Type B pancreatic cell (in vitro differentiated cells): ENCODE results near the gene FCAR. TPM values are rescaled to one million over a fixed set of nuclear protein-coding genes. Genes with fewer than 3 reads are reported as not detected.
"Not testable (repeated sequence)": the region's sequence is repeated elsewhere in the genome, so short reads cannot be mapped to it uniquely, and the experiment has no call there.

Experiments
- DNase-seq: peaks from one replicate; pipeline ENCODE4 v3.0.0; 2021; ENCODE audit warnings: mixed read lengths; ENCODE audit not compliant: unreplicated experiment; ENCODE audit errors: extremely low spot score
- H3K27ac Mint-ChIP-seq: 2 replicates; pipeline ENCODE4 v1.8.0; 2021; ENCODE audit warnings: mild to moderate bottlenecking, mixed read lengths
- H3K27me3 Mint-ChIP-seq: 2 replicates; pipeline ENCODE4 v1.8.0; 2021; ENCODE audit warnings: mixed read lengths
- H3K36me3 Mint-ChIP-seq: 2 replicates; pipeline ENCODE4 v1.8.0; 2021; ENCODE audit warnings: mixed read lengths
- H3K4me1 Mint-ChIP-seq: one replicate; pipeline ENCODE4 v1.8.0; 2021; ENCODE audit warnings: mixed read lengths; ENCODE audit not compliant: unreplicated experiment
- H3K4me3 Mint-ChIP-seq: 2 replicates; pipeline ENCODE4 v1.8.0; 2021; ENCODE audit warnings: mild to moderate bottlenecking, mixed read lengths
- H3K9me3 Mint-ChIP-seq: 2 replicates; pipeline ENCODE4 v1.8.0; 2021; ENCODE audit warnings: mixed read lengths
- CTCF ChIP-seq: fragments of 200-600 bp; sonication (generic); conservative IDR thresholded peaks from 2 replicates; pipeline ENCODE4 v1.5.0; 2021; ENCODE audit warnings: antibody characterized with exemption, mild to moderate bottlenecking
- total RNA-seq: library from RNA; stranded (reverse); gene quantifications from 2 replicates; pipeline ENCODE4 v1.2.1, GENCODE V29; 2021; ENCODE audit warnings: low replicate concordance

FCAR gene
- total RNA-seq, 1 donor from 2014 or later = not detected

GRCh38 chr19:54896036-54896435, 22.0 kb downstream of the FCAR start:
- Mint-ChIP-seq H3K36me3 (no peaks in the 10 kb centered on the region), H3K9me3 (no peaks in the 10 kb centered on the region), H3K27me3 (peaks cover 19% of the 10 kb centered on the region), H3K4me3 (no peak overlapping the region), H3K27ac (no peak overlapping the region), H3K4me1 (no peaks in the 10 kb centered on the region)
- no peak for TF ChIP-seq CTCF
- DNase-seq = no peak

DNA sequence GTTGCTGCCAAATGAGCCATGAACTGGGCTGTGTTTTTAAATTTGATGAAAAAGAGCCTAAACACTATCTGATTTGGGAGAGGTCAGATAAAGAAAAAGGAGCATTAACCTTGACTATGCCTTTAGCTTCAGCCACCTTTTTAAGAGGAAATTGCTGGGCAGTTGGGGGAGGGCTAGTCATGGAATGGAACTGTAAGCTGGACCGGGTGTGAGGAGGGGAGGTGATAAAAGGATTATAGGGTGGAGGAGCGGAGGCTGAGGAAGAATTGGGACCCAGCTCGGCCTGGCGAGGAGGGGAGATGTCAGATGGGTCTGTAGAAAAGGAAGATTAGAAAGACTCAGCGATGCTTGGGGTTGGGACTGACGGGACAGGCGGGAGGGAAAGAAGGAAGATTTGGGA, 24.6 kb downstream of the FCAR start:
- H3K27ac Mint-ChIP-seq, H3K4me1 Mint-ChIP-seq, DNase-seq, H3K4me3 Mint-ChIP-seq, H3K9me3 Mint-ChIP-seq, H3K36me3 Mint-ChIP-seq: not testable (repeated sequence)
- peaks cover 19% of the 10 kb centered on the region for H3K27me3 Mint-ChIP-seq

GRCh38 chr19:54899646-54900045, 25.6 kb downstream of the FCAR start:
- not testable (repeated sequence) for H3K27ac Mint-ChIP-seq, H3K9me3 Mint-ChIP-seq, H3K4me1 Mint-ChIP-seq, H3K4me3 Mint-ChIP-seq, DNase-seq, H3K36me3 Mint-ChIP-seq
- peaks cover 19% of the 10 kb centered on the region for H3K27me3 Mint-ChIP-seq

DNA sequence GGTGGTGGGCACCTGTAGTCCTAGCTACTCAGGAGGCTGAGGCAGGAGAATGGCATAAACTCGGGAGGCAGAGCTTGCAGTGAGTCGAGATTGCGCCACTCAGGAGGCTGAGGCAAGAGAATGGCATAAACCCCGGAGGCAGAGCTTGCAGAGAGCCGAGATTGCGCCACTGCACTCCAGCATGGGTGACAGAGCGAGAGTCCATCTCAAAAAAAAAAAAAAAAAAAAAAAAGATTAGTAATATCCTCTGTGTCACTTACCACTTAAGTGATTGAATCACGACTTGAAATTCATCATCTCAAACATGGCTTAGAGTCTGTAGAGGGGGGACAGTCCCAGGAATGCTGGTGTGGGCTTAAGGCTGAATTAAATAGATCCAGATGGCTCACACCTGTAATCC, 27.1 kb downstream of the FCAR start:
- H3K4me3 Mint-ChIP-seq, H3K27ac Mint-ChIP-seq, H3K36me3 Mint-ChIP-seq, H3K9me3 Mint-ChIP-seq, DNase-seq, H3K4me1 Mint-ChIP-seq: not testable (repeated sequence)
- peaks cover 14% of the 10 kb centered on the region for H3K27me3 Mint-ChIP-seq

DNA sequence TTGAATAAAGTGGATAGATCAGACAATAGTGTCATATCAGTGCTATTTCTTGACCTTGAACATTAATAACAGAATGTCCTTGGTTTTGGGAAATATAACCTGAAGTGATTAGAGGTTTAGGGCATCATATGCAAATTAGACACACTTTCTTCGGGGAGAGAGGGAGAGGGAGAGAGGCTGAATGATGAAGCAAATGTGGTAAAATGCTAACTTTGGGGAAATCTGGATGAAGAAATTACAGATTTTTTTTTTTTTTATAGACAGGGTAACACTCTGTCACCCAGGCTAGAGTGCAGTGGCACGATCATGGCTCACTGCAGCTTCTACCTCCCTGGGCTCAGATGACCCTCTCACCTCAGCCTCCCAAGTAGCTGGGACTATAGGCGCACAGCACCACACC, 28.0 kb downstream of the FCAR start:
- no peak for TF ChIP-seq CTCF
- H3K27me3 Mint-ChIP-seq = peaks cover 12% of the 10 kb centered on the region
- no peak for DNase-seq
- no peak overlapping the region for H3K27ac Mint-ChIP-seq
- H3K36me3 Mint-ChIP-seq = no peaks in the 10 kb centered on the region
- H3K4me3 Mint-ChIP-seq = no peak overlapping the region
- no peaks in the 10 kb centered on the region for H3K4me1 Mint-ChIP-seq
- H3K9me3 Mint-ChIP-seq = no peaks in the 10 kb centered on the region

DNA sequence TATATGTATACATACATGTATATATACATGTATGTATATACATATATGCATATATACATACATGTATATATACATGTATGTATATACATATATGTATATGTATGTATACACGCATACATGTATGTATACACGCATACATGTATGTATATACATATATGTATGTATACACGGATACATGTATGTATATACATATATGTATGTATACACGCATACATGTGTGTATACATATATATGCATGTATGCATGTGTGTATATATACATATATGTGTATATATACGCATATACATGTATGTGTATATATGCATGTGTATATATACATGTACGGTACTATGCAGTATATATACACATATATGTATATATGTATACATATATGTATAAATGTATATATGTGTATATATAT, 29.3 kb downstream of the FCAR start:
- H3K27me3 Mint-ChIP-seq = peaks cover 12% of the 10 kb centered on the region
- H3K9me3 Mint-ChIP-seq = no peaks in the 10 kb centered on the region
- no peak for TF ChIP-seq CTCF
- H3K36me3 Mint-ChIP-seq = no peaks in the 10 kb centered on the region
- H3K4me1 Mint-ChIP-seq = no peaks in the 10 kb centered on the region
- H3K27ac Mint-ChIP-seq = no peak overlapping the region
- no peak overlapping the region for H3K4me3 Mint-ChIP-seq
- no peak for DNase-seq

DNA sequence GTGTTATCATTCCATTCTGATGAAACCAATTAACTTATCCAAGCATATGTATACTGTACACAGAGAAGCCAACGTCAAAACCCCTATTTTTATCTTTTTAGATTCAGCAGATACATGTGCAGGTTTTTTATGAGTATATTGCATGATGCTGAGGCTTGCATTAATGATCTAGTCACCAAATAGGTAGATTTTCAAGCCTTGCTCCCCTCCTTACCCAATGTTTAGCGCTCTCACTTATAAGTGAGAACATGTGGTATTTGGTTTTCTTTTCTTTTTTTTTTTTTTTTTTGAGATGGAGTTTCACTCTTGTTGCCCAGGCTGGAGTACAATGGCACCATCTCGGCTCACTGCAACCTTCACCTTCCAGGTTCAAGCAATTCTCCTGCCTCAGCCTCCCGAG, 30.2 kb downstream of the FCAR start:
- not testable (repeated sequence) for H3K27ac Mint-ChIP-seq, H3K36me3 Mint-ChIP-seq, DNase-seq, H3K9me3 Mint-ChIP-seq, H3K27me3 Mint-ChIP-seq, H3K4me3 Mint-ChIP-seq, H3K4me1 Mint-ChIP-seq

GRCh38 chr19:54905421-54905802, 31.4 kb downstream of the FCAR start:
- no peak overlapping the region for H3K4me3 Mint-ChIP-seq
- no peaks in the 10 kb centered on the region for H3K4me1 Mint-ChIP-seq
- H3K36me3 Mint-ChIP-seq = no peaks in the 10 kb centered on the region
- no peaks in the 10 kb centered on the region for H3K9me3 Mint-ChIP-seq
- no peaks in the 10 kb centered on the region for H3K27me3 Mint-ChIP-seq
- no peak for DNase-seq
- TF ChIP-seq CTCF = no peak
- H3K27ac Mint-ChIP-seq = no peak overlapping the region
